ENCODE results near the gene THSD4. TPM values are rescaled to one million over a fixed set of nuclear protein-coding genes. Genes with fewer than 3 reads are reported as not detected.

Gene THSD4
- total RNA-seq, 1 donor: 15.6 TPM

- no peak for TF ChIP-seq CTCF (IDR thresholded peaks at IDR 0.05; ENCODE audit: extremely low read depth, low read depth, low read length)
- no peak overlapping the region for H3K27ac ChIP-seq (ENCODE audit: low read depth, low read length)
- no peak overlapping the region for H2AFZ ChIP-seq (ENCODE audit: low read length)
These were observed 124.5 kb downstream of the THSD4 start for GRCh38 chr15:71239592-71240364.

GRCh38 chr15:71242292-71242691 lies 127.0 kb downstream of the THSD4 start:
- no peak overlapping the region for H3K4me2 ChIP-seq (ENCODE audit: insufficient read depth, low read length)
- H3K4me1 ChIP-seq (ENCODE audit: insufficient read depth, low read length): peaks cover 8% of the 10 kb centered on the region
- no peaks in the 10 kb centered on the region for H3K27me3 ChIP-seq (ENCODE audit: insufficient read depth, low read length)
- no peaks in the 10 kb centered on the region for H4K20me1 ChIP-seq (ENCODE audit: insufficient read depth, low read length)
- no peaks in the 10 kb centered on the region for H3K9me3 ChIP-seq (ENCODE audit: low read depth, low read length)
- no peak overlapping the region for H2AFZ ChIP-seq (ENCODE audit: low read length)
- H3K79me2 ChIP-seq (ENCODE audit: insufficient read depth, low read length): no peaks in the 10 kb centered on the region
- no peak overlapping the region for H3K4me3 ChIP-seq (ENCODE audit: insufficient read depth, low read length)
- no peak for DNase-seq (ENCODE audit: insufficient read length, low spot score, missing footprints)
- no peak for TF ChIP-seq CTCF (IDR thresholded peaks at IDR 0.05; ENCODE audit: extremely low read depth, low read depth, low read length)
- H3K36me3 ChIP-seq (ENCODE audit: insufficient read depth, low read length): no peaks in the 10 kb centered on the region
- no peak overlapping the region for H3K27ac ChIP-seq (ENCODE audit: low read depth, low read length)

More at GRCh38 chr15:71239592-71240364, 124.5 kb downstream of the THSD4 start:
- Histone ChIP-seq H3K9me3 (ENCODE audit: low read depth, low read length) (no peaks in the 10 kb centered on the region), H3K4me1 (ENCODE audit: insufficient read depth, low read length) (peaks cover 10% of the 10 kb centered on the region), H3K4me2 (ENCODE audit: insufficient read depth, low read length) (no peak overlapping the region), H3K79me2 (ENCODE audit: insufficient read depth, low read length) (no peaks in the 10 kb centered on the region), H4K20me1 (ENCODE audit: insufficient read depth, low read length) (no peaks in the 10 kb centered on the region), H3K4me3 (ENCODE audit: insufficient read depth, low read length) (no peak overlapping the region), H3K36me3 (ENCODE audit: insufficient read depth, low read length) (no peaks in the 10 kb centered on the region), H3K27me3 (ENCODE audit: insufficient read depth, low read length) (no peaks in the 10 kb centered on the region)
- DNase-seq (ENCODE audit: insufficient read length, low spot score, missing footprints): no peak

- no peaks in the 10 kb centered on the region for H4K20me1 ChIP-seq (ENCODE audit: insufficient read depth, low read length)
- no peaks in the 10 kb centered on the region for H3K9me3 ChIP-seq (ENCODE audit: low read depth, low read length)
- no peak overlapping the region for H3K4me3 ChIP-seq (ENCODE audit: insufficient read depth, low read length)
- H3K4me2 ChIP-seq (ENCODE audit: insufficient read depth, low read length): no peak overlapping the region
- TF ChIP-seq CTCF (IDR thresholded peaks at IDR 0.05; ENCODE audit: extremely low read depth, low read depth, low read length): no peak
- no peaks in the 10 kb centered on the region for H3K27me3 ChIP-seq (ENCODE audit: insufficient read depth, low read length)
- no peaks in the 10 kb centered on the region for H3K79me2 ChIP-seq (ENCODE audit: insufficient read depth, low read length)
- H3K4me1 ChIP-seq (ENCODE audit: insufficient read depth, low read length): no peaks in the 10 kb centered on the region
- H3K27ac ChIP-seq (ENCODE audit: low read depth, low read length): no peak overlapping the region
- H2AFZ ChIP-seq (ENCODE audit: low read length): no peak overlapping the region
- DNase-seq (ENCODE audit: insufficient read length, low spot score, missing footprints): no peak
- no peaks in the 10 kb centered on the region for H3K36me3 ChIP-seq (ENCODE audit: insufficient read depth, low read length)
These were observed 129.0 kb downstream of the THSD4 start for GRCh38 chr15:71244250-71244649.

GRCh38 chr15:71245588-71245987 lies 130.3 kb downstream of the THSD4 start:
- H3K4me1 ChIP-seq (ENCODE audit: insufficient read depth, low read length): no peaks in the 10 kb centered on the region
- no peak for DNase-seq (ENCODE audit: insufficient read length, low spot score, missing footprints)
- no peaks in the 10 kb centered on the region for H3K9me3 ChIP-seq (ENCODE audit: low read depth, low read length)
- no peaks in the 10 kb centered on the region for H3K79me2 ChIP-seq (ENCODE audit: insufficient read depth, low read length)
- no peak overlapping the region for H3K4me2 ChIP-seq (ENCODE audit: insufficient read depth, low read length)
- no peak for TF ChIP-seq CTCF (IDR thresholded peaks at IDR 0.05; ENCODE audit: extremely low read depth, low read depth, low read length)
- H3K27ac ChIP-seq (ENCODE audit: low read depth, low read length): no peak overlapping the region
- no peak overlapping the region for H3K4me3 ChIP-seq (ENCODE audit: insufficient read depth, low read length)
- H4K20me1 ChIP-seq (ENCODE audit: insufficient read depth, low read length): no peaks in the 10 kb centered on the region
- no peaks in the 10 kb centered on the region for H3K27me3 ChIP-seq (ENCODE audit: insufficient read depth, low read length)
- no peaks in the 10 kb centered on the region for H3K36me3 ChIP-seq (ENCODE audit: insufficient read depth, low read length)
- no peak overlapping the region for H2AFZ ChIP-seq (ENCODE audit: low read length)
